Tibial artery (tissue), 4 donors: ENCODE data around the gene CASZ1.

Experiments
- DNase-seq, 2 donors: peaks; one replicate each; pipeline ENCODE4 v3.0.0-alpha.2; 2019
- H3K27ac ChIP-seq, 2 donors: fragments of 200-600 bp; sonication (generic) in 1 of 2; 1 replicate in 1 of 2; 2 replicates in 1 of 2; pipeline ENCODE4 v1.5.1; 2018 to 2019; ENCODE audit warnings: mild to moderate bottlenecking in 1 of 2
- H3K27me3 ChIP-seq, 2 donors: fragments of 200-600 bp; sonication (generic) in 1 of 2; one replicate each; pipeline versions ENCODE4 v1.5.1 to v1.6.0; 2016 to 2019
- H3K36me3 ChIP-seq, 3 donors: fragments of 200-600 bp; sonication (generic) in 2 of 3; one replicate each; pipeline ENCODE4 v1.5.1; 2016 to 2019; ENCODE audit warnings: mild to moderate bottlenecking in 2 of 3
- H3K4me1 ChIP-seq, 4 donors: fragments of 200-600 bp; sonication (generic) in 2 of 4; 1 replicate in 3 of 4; 2 replicates in 1 of 4; pipeline ENCODE4 v1.5.1; 2016 to 2019
- H3K4me3 ChIP-seq, 2 donors: fragments of 200-600 bp; sonication (generic) in 1 of 2; 1 replicate in 1 of 2; 2 replicates in 1 of 2; pipeline ENCODE4 v1.5.1; 2018 to 2019; ENCODE audit warnings: mild to moderate bottlenecking in 2 of 2
- H3K9me3 ChIP-seq, 3 donors: fragments of 200-600 bp; sonication (generic) in 1 of 3; one replicate each; pipeline ENCODE4 v1.5.1; 2016 to 2019
- intact Hi-C: fragments of 100-400 bp; cut with DNase I; formaldehyde crosslinking; loops from one replicate; pipeline ENCODE4 v1.15.0; 2023; ENCODE audit warnings: low total_unique reads
- TF ChIP-seq, protein P1 (sequence below), 2 experiments: fragments of 200-600 bp in 1 of 2; fragments of 450-650 bp in 1 of 2; IDR thresholded peaks; one replicate each; pipeline ENCODE4 v1.5.1; 2017 to 2019; ENCODE audit warnings: antibody characterized with exemption in 2 of 2, mild to moderate bottlenecking in 1 of 2, moderate library complexity in 1 of 2

The CASZ1 gene

DNA sequence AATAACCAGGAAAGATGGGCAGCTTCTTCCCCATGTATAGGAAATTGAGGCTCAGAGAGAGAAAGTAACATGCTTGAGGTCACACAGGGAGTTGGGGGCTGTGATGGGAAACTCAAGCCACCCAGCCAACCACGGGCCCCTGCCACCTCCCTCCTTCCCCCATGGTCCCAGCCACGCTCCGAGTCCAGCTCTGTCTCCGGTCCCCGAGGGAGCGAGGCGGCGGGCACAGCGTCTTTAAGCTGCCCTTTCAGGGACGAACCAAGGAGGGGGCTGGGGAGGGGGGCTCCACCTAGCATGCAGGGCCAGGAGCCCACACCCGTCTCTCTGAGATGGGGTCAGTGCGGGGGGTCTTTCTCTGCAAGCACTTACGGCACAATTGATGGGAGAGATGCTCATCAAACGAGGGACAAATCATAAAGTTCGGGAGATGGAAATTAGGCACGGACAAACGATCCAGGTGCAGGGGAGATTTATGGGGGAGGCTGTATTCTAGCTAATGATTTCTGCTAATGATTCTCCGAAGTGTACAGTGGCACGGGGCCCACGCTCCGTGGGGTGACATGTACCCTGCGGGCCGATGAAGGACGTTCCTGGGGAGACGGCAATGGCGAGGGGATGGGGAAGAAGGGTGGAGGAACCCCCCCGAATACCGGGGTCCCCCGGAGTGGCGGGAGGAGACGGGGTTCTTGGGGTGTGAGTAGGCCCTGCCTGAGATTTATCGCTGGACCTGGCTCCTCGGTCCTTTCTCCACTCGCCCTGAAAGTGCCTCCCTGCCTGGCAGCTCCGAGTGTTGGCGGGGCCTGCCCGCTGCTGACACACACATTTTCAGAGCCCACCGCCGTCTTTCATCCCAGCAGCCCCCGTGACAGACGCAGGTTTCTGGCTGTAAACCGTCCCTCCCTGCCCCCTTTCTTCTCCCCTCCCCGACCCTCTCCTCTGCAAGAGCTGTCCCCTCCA lies 31.2 kb upstream of the CASZ1 start:
- H3K27me3 ChIP-seq = peaks cover 0 to 84% of the 10 kb centered on the region in 2 donors
- DNase-seq = no peak
- H3K27ac ChIP-seq = no peak overlapping the region
- no peak overlapping the region for H3K4me3 ChIP-seq
- TF ChIP-seq, protein P1, sequence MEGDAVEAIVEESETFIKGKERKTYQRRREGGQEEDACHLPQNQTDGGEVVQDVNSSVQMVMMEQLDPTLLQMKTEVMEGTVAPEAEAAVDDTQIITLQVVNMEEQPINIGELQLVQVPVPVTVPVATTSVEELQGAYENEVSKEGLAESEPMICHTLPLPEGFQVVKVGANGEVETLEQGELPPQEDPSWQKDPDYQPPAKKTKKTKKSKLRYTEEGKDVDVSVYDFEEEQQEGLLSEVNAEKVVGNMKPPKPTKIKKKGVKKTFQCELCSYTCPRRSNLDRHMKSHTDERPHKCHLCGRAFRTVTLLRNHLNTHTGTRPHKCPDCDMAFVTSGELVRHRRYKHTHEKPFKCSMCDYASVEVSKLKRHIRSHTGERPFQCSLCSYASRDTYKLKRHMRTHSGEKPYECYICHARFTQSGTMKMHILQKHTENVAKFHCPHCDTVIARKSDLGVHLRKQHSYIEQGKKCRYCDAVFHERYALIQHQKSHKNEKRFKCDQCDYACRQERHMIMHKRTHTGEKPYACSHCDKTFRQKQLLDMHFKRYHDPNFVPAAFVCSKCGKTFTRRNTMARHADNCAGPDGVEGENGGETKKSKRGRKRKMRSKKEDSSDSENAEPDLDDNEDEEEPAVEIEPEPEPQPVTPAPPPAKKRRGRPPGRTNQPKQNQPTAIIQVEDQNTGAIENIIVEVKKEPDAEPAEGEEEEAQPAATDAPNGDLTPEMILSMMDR (IDR thresholded peaks at IDR 0.05) = no peak
- no peaks in the 10 kb centered on the region for H3K36me3 ChIP-seq
- H3K4me1 ChIP-seq = no peaks in the 10 kb centered on the region
- intact Hi-C loops = no loop called here
- H3K9me3 ChIP-seq = no peaks in the 10 kb centered on the region

DNA sequence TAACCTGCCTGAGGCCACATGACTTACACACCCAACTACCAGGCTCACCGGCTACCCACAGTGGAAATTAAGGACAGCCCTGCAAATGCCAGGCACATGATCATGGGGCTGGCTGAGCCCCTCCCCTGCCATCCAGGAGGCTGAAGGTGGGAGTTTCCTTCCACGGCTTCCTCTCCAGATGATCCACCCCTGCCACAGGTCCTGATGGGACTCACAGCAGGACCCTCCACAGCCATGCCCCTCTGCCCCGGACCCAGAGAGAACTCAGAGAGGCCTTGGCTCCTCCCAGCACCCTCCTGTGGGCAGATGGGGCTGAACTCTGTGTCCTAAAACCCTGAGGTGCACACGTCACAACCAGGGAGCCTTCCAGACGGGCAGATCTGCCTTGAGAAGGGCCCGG lies 29.1 kb upstream of the CASZ1 start:
- no peaks in the 10 kb centered on the region for H3K36me3 ChIP-seq
- H3K9me3 ChIP-seq = no peaks in the 10 kb centered on the region
- H3K27ac ChIP-seq = no peak overlapping the region
- DNase-seq = no peak
- H3K27me3 ChIP-seq = peaks cover 0 to 77% of the 10 kb centered on the region in 2 donors
- intact Hi-C loops = no loop called here
- no peak overlapping the region for H3K4me3 ChIP-seq
- H3K4me1 ChIP-seq = no peaks in the 10 kb centered on the region
- TF ChIP-seq, protein P1 (IDR thresholded peaks at IDR 0.05) = no peak

DNA sequence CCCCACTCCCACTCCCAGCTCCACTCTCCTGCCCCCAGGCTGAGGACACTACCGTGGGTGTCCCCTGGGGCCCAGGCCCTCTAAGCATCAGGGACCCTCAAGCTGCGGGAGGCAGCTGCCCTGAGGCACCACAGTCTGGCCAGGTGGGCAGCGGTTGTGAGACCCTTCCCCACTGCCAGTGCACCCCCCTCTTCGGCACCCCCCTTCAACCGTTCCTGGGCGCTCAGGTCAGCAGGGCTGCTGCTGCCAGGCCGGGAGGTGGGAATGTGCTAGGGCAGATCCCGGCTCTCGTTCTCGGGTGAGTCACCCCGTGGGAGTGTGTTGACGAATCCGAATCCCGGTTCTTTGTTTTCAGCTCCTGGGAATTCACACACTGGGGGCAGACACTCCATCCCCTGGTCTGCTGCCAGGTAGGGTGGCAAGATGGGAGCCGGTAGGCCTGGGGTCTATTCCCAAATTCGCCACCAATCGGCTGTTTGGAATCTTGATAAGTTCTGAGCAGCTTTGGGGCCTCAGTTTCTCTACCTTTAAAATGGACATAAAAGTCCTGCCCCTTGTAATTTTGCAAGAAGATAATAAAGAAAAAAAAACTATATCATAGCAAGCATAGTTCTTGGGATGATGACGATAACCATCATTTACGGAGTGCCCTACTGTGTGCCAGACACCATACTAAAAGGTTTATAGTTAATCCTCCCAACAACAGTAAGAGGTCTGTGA lies 28.5 kb upstream of the CASZ1 start:
- no peak for DNase-seq
- Histone ChIP-seq H3K4me3 (no peak overlapping the region), H3K9me3 (no peaks in the 10 kb centered on the region), H3K36me3 (no peaks in the 10 kb centered on the region), H3K27me3 (peaks cover 0 to 74% of the 10 kb centered on the region in 2 donors), H3K27ac (no peak overlapping the region), H3K4me1 (no peaks in the 10 kb centered on the region)
- TF ChIP-seq, protein P1 (IDR thresholded peaks at IDR 0.05) = no peak
- intact Hi-C loops = no loop called here

DNA sequence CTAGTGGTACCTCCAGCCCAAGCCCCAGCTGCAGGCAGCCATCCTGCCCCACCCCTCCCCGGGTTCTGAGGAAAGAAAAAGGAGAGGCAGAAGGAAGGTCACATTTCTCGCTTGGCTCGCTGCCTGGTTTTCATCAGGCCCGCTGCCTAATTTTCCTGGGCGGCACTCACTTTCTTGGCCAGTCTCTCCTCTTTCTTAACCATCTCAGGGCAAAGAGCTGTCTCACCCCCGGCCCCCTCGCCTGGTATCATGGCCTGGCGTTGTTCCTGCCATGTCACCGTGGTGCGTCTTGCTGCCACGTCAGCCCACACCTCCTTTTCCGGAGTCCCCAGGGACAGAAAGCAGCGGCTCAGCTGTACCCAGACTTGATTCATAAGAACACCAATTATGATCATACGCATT lies 26.6 kb upstream of the CASZ1 start:
- intact Hi-C loops = no loop called here
- peaks cover 0 to 69% of the 10 kb centered on the region in 2 donors for H3K27me3 ChIP-seq
- H3K27ac ChIP-seq = no peak overlapping the region
- no peaks in the 10 kb centered on the region for H3K4me1 ChIP-seq
- no peak overlapping the region for H3K4me3 ChIP-seq
- TF ChIP-seq, protein P1 (IDR thresholded peaks at IDR 0.05) = no peak
- DNase-seq = no peak
- no peaks in the 10 kb centered on the region for H3K36me3 ChIP-seq
- H3K9me3 ChIP-seq = no peaks in the 10 kb centered on the region

DNA sequence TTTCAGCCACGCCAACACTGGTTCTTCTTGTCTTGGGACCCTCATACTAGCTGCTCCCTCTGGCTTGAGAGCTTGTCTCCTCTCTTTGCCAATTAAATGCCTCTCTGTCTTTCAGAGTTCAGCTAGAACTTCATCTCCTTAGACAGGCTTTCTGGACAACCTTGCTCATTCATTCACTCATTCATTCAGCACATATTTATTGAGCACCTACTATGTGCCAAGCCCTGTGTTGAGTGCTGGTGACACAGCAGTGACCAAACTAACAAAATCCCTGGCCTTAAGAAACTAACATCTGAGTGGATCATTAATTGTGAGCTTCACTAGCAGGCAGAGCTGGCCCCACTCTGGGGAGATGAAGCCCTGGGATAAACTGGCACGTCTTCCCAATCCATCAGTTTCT lies 24.9 kb upstream of the CASZ1 start:
- no peaks in the 10 kb centered on the region for H3K36me3 ChIP-seq
- intact Hi-C loops = no loop called here
- H3K4me1 ChIP-seq = no peaks in the 10 kb centered on the region
- H3K27ac ChIP-seq = no peak overlapping the region
- H3K9me3 ChIP-seq = no peaks in the 10 kb centered on the region
- TF ChIP-seq, protein P1 (IDR thresholded peaks at IDR 0.05) = no peak
- no peak for DNase-seq
- peaks cover 0 to 63% of the 10 kb centered on the region in 2 donors for H3K27me3 ChIP-seq
- H3K4me3 ChIP-seq = no peak overlapping the region
